Left lung (tissue), 10 donors: Measurements from ENCODE around the gene RPAP3. TPM values are rescaled to one million over a fixed set of nuclear protein-coding genes. Genes with fewer than 3 reads are reported as not detected.

Experiments
- ATAC-seq: fragments of 200-7000 bp; cut with Tn5 transposase; one replicate; pipeline ENCODE4 v1.9.1; 2020; ENCODE audit warnings: moderate library complexity
- DNase-seq, 4 donors: peaks; one replicate each; pipeline ENCODE4 v3.0.0-alpha.2; 2013 to 2020
- H3K27ac ChIP-seq, 2 donors: fragments of 200-600 bp; sonication (generic) in 1 of 2; one replicate each; pipeline versions ENCODE4 v1.5.0 to v1.8.0; 2020 to 2021
- H3K27me3 ChIP-seq, 2 donors: fragments of 200-600 bp; sonication (generic) in 1 of 2; one replicate each; pipeline versions ENCODE4 v1.5.0 to v1.8.0; 2020 to 2021
- H3K36me3 ChIP-seq, 2 donors: fragments of 200-600 bp; sonication (generic) in 1 of 2; one replicate each; pipeline versions ENCODE4 v1.5.0 to v1.8.0; 2020 to 2021
- H3K4me1 ChIP-seq, 2 donors: fragments of 200-600 bp; one replicate each; pipeline ENCODE4 v1.8.0; 2021
- H3K4me3 ChIP-seq, 2 donors: fragments of 200-600 bp; sonication (generic) in 1 of 2; one replicate each; pipeline versions ENCODE4 v1.5.0 to v1.8.0; 2020 to 2021; ENCODE audit warnings: mild to moderate bottlenecking in 1 of 2
- H3K9me3 ChIP-seq, 2 donors: fragments of 200-600 bp; sonication (generic) in 1 of 2; one replicate each; pipeline versions ENCODE4 v1.5.0 to v1.8.0; 2020 to 2021
- CTCF ChIP-seq, 2 donors: fragments of 200-600 bp; sonication (generic) in 1 of 2; IDR thresholded peaks; one replicate each; pipeline versions ENCODE4 v1.5.0 to v1.8.0; 2021; ENCODE audit warnings: antibody characterized with exemption in 2 of 2
- intact Hi-C, 2 donors: fragments of 100-400 bp; cut with DNase I; formaldehyde crosslinking; loops; one replicate each; pipeline versions ENCODE4 v1.11.2 to v1.14.2; 2022
- polyA plus RNA-seq, 6 donors: library from polyadenylated mRNA; unstranded; fragments of 120-200 nt; gene quantifications; one replicate each; pipeline ENCODE4 v1.2.1, GENCODE V29; 2013; ENCODE audit not compliant: insufficient read length in 6 of 6
- total RNA-seq, 2 donors: library from RNA; stranded (reverse); fragmentation: NEBNext Ultra II Directional; extraction: Animal tissue kit (Norgen Biotek cat#: 25700); gene quantifications; one replicate each; pipeline ENCODE4 v1.2.1, GENCODE V29; 2021
- donor health status: DM: no; HTN: yes; CAD: no.
- donor health status: DM: no; HTN: no; CAD: no.

RPAP3 gene
- total and polyA plus RNA-seq, 8 donors = 18.5 to 41.6 (median 35.1) TPM

GRCh38 chr12:47705229-47705565 is 633 bp downstream of the RPAP3 start:
- no peaks in the 10 kb centered on the region for H3K27me3 ChIP-seq
- ATAC-seq (no peak), DNase-seq (peak in 1 of 4 donors; percentile 17)
- H3K36me3 ChIP-seq = peaks cover 0 to 13% of the 10 kb centered on the region in 2 donors
- peaks cover 5 to 43% of the 10 kb centered on the region in 2 donors for H3K4me1 ChIP-seq
- H3K9me3 ChIP-seq = no peaks in the 10 kb centered on the region
- H3K27ac ChIP-seq = peak overlapping the region; percentile 88 to 94
- no peak for TF ChIP-seq CTCF (IDR thresholded peaks at IDR 0.05)
- intact Hi-C loops = no loop called here
- peak overlapping the region; percentile 89 to 98 for H3K4me3 ChIP-seq

- Histone ChIP-seq H3K27me3 (no peaks in the 10 kb centered on the region), H3K36me3 (peaks cover 0 to 18% of the 10 kb centered on the region in 2 donors), H3K4me1 (peaks cover 5 to 43% of the 10 kb centered on the region in 2 donors), H3K27ac (no peak overlapping the region), H3K9me3 (no peaks in the 10 kb centered on the region), H3K4me3 (peak overlapping the region in 1 of 2 donors; percentile 98)
- no peak for DNase-seq
- TF ChIP-seq CTCF (IDR thresholded peaks at IDR 0.05) = no peak
- intact Hi-C loops = no loop called here
- ATAC-seq = no peak
Observed at GRCh38 chr12:47704719-47705118, 1.1 kb downstream of the RPAP3 start.

GRCh38 chr12:47700263-47700662 is 5.6 kb downstream of the RPAP3 start:
- ATAC-seq = no peak
- Histone ChIP-seq H3K27ac (no peak overlapping the region), H3K9me3 (no peaks in the 10 kb centered on the region), H3K36me3 (peaks cover 0 to 47% of the 10 kb centered on the region in 2 donors), H3K4me3 (no peak overlapping the region), H3K4me1 (peaks cover 0 to 16% of the 10 kb centered on the region in 2 donors), H3K27me3 (no peaks in the 10 kb centered on the region)
- TF ChIP-seq CTCF (IDR thresholded peaks at IDR 0.05) = no peak
- no peak for DNase-seq
- intact Hi-C loops = no loop called here

GRCh38 chr12:47698631-47699030 is 7.2 kb downstream of the RPAP3 start:
- Histone ChIP-seq H3K27me3 (no peaks in the 10 kb centered on the region), H3K4me1 (peaks cover 0 to 7% of the 10 kb centered on the region in 2 donors), H3K9me3 (no peaks in the 10 kb centered on the region), H3K27ac (no peak overlapping the region), H3K4me3 (no peak overlapping the region), H3K36me3 (peaks cover 0 to 51% of the 10 kb centered on the region in 2 donors)
- intact Hi-C loops = no loop called here
- TF ChIP-seq CTCF (IDR thresholded peaks at IDR 0.05) = no peak
- ATAC-seq (no peak), DNase-seq (no peak)

- TF ChIP-seq CTCF (IDR thresholded peaks at IDR 0.05) = no peak
- H3K4me3 ChIP-seq = no peak overlapping the region
- peaks cover 0 to 1% of the 10 kb centered on the region in 2 donors for H3K4me1 ChIP-seq
- H3K9me3 ChIP-seq = no peaks in the 10 kb centered on the region
- H3K27me3 ChIP-seq = no peaks in the 10 kb centered on the region
- DNase-seq = no peak
- no peak for ATAC-seq
- H3K36me3 ChIP-seq = peaks cover 0 to 57% of the 10 kb centered on the region in 2 donors
- H3K27ac ChIP-seq = no peak overlapping the region
- intact Hi-C loops = no loop called here
Observed at GRCh38 chr12:47698055-47698454, 7.8 kb downstream of the RPAP3 start.
